CD14-positive monocyte (primary cell): ENCODE data around the gene HADHA. TPM values are rescaled to one million over a fixed set of nuclear protein-coding genes. Genes with fewer than 3 reads are reported as not detected.

Experiments used
- DNase-seq, 3 donors: peaks; one replicate each; pipeline ENCODE4 v3.0.0-alpha.2; 2011 to 2022
- H2AFZ ChIP-seq: 2 replicates; pipeline ENCODE4 v1.6.0; 2012; ENCODE audit warnings: mild to moderate bottlenecking, low read depth, low read length, inconsistent platforms; ENCODE audit not compliant: insufficient read depth, poor library complexity, severe bottlenecking
- H3K27ac ChIP-seq, 2 donors: 1 replicate in 1 of 2; 2 replicates in 1 of 2; pipeline ENCODE4 v1.5.1; 2012 to 2013; ENCODE audit warnings: low read length in 2 of 2, control low read depth in 1 of 2, inconsistent platforms in 1 of 2, low read depth in 1 of 2, mild to moderate bottlenecking in 1 of 2
- H3K27me3 ChIP-seq, 2 donors: one replicate each; pipeline versions ENCODE4 v1.6.0 to v1.6.1; 2011 to 2013; ENCODE audit warnings: low read length in 2 of 2; ENCODE audit not compliant: control insufficient read depth in 2 of 2, insufficient read depth in 2 of 2
- H3K36me3 ChIP-seq, 2 donors: replicated peaks in 1 of 2; 1 replicate in 1 of 2; 2 replicates in 1 of 2; pipeline versions ENCODE4 v1.5.1 to v1.6.1; 2012 to 2013; ENCODE audit warnings: low read length in 2 of 2, control low read depth in 1 of 2, inconsistent platforms in 1 of 2, mild to moderate bottlenecking in 1 of 2; ENCODE audit not compliant: insufficient read depth in 2 of 2, control insufficient read depth in 1 of 2
- H3K4me1 ChIP-seq, 2 donors: 1 replicate in 1 of 2; 2 replicates in 1 of 2; pipeline versions ENCODE4 v1.5.1 to v1.6.1; 2012 to 2013; ENCODE audit warnings: low read length in 2 of 2, control low read depth in 1 of 2, inconsistent platforms in 1 of 2, mild to moderate bottlenecking in 1 of 2, moderate library complexity in 1 of 2; ENCODE audit not compliant: insufficient read depth in 2 of 2, control insufficient read depth in 1 of 2
- H3K4me2 ChIP-seq: replicated peaks from 2 replicates; pipeline ENCODE3; 2012; ENCODE audit warnings: low read length, moderate library complexity, mild to moderate bottlenecking; ENCODE audit not compliant: poor library complexity, severe bottlenecking; ENCODE audit errors: extremely low read depth
- H3K4me3 ChIP-seq, 3 experiments: fragments of 200-600 bp in 1 of 3; sonication (generic) in 1 of 3; replicated peaks in 1 of 3; 1 replicate in 2 of 3; 2 replicates in 1 of 3; pipeline ENCODE4 v1.5.1; 2011 to 2013; ENCODE audit warnings: low read length in 3 of 3, mild to moderate bottlenecking in 3 of 3, control low read depth in 2 of 3, low read depth in 2 of 3, inconsistent platforms in 1 of 3, moderate library complexity in 1 of 3
- H3K79me2 ChIP-seq: 2 replicates; pipeline ENCODE4 v1.6.0; 2012; ENCODE audit warnings: mild to moderate bottlenecking, control low read depth, inconsistent platforms, low read length, moderate library complexity; ENCODE audit not compliant: insufficient read depth
- H3K9ac ChIP-seq: 2 replicates; pipeline ENCODE4 v1.6.0; 2017; ENCODE audit warnings: low read length, mild to moderate bottlenecking; ENCODE audit not compliant: insufficient read depth, poor library complexity, severe bottlenecking
- H3K9me3 ChIP-seq, 2 donors: replicated peaks in 1 of 2; 1 replicate in 1 of 2; 2 replicates in 1 of 2; pipeline versions ENCODE4 v1.5.1 to v1.6.1; 2012 to 2013; ENCODE audit warnings: low read length in 2 of 2, control low read depth in 1 of 2; ENCODE audit not compliant: control insufficient read depth in 1 of 2, insufficient read depth in 1 of 2
- H4K20me1 ChIP-seq: 2 replicates; pipeline ENCODE4 v1.6.0; 2012; ENCODE audit warnings: mild to moderate bottlenecking, low read length, control low read depth, moderate library complexity; ENCODE audit not compliant: insufficient read depth
- H3K27ac Mint-ChIP-seq, 7 donors: one replicate each; pipeline ENCODE4 v1.8.0; 2020; ENCODE audit warnings: mild to moderate bottlenecking in 7 of 7, mixed read lengths in 7 of 7, moderate library complexity in 6 of 7, inconsistent platforms in 2 of 7
- H3K27me3 Mint-ChIP-seq, 3 donors: one replicate each; pipeline ENCODE4 v1.8.0; 2021 to 2022; ENCODE audit warnings: low read depth in 3 of 3, mild to moderate bottlenecking in 3 of 3, mixed read lengths in 3 of 3, moderate library complexity in 3 of 3, inconsistent platforms in 1 of 3
- H3K36me3 Mint-ChIP-seq, 2 donors: one replicate each; pipeline ENCODE4 v1.8.0; 2020; ENCODE audit warnings: mixed read lengths in 2 of 2, inconsistent platforms in 1 of 2, mild to moderate bottlenecking in 1 of 2
- H3K4me1 Mint-ChIP-seq: one replicate; pipeline ENCODE4 v1.8.0; 2020; ENCODE audit warnings: mild to moderate bottlenecking, mixed read lengths
- H3K4me3 Mint-ChIP-seq, 2 donors: one replicate each; pipeline ENCODE4 v1.8.0; 2020; ENCODE audit warnings: mild to moderate bottlenecking in 2 of 2, mixed read lengths in 2 of 2, moderate library complexity in 1 of 2
- H3K9me3 Mint-ChIP-seq, 7 donors: one replicate each; pipeline ENCODE4 v1.8.0; 2020 to 2022; ENCODE audit warnings: mixed read lengths in 7 of 7, mild to moderate bottlenecking in 6 of 7, moderate library complexity in 6 of 7, inconsistent platforms in 2 of 7
- CTCF ChIP-seq: fragments of 200-600 bp; IDR thresholded peaks from one replicate; pipeline ENCODE4 v1.8.0; 2022; ENCODE audit warnings: antibody characterized with exemption, mild to moderate bottlenecking
- WGBS: methylation state at CpG from one replicate; pipeline ENCODE4 v1.1.5; 2013; ENCODE audit warnings: missing lambda C conversion rate; ENCODE audit not compliant: insufficient coverage; 5-methylcytosine and 5-hydroxymethylcytosine counted together
- intact Hi-C, 2 donors: fragments of 100-400 bp; cut with micrococcal nuclease; formaldehyde crosslinking; loops; one replicate each; pipeline versions ENCODE4 v1.15.0 to v1.15.1; 2023
- polyA plus RNA-seq, 3 donors: library from polyadenylated mRNA; depleted of rRNA in 1 of 3; unstranded in 2 of 3; stranded (reverse) in 1 of 3; fragments of 300-500 nt in 2 of 3; fragments of >200 nt in 1 of 3; fragmentation: Illumina TruSeq in 2 of 3; gene quantifications; 1 replicate in 2 of 3; 2 replicates in 1 of 3; pipeline ENCODE4 v1.2.3, GENCODE V29; 2012 to 2021

HADHA gene
- polyA plus RNA-seq, 3 donors = 60.2 to 187 (median 155) TPM

GRCh38 chr2:26184555-26185303 is 59.7 kb downstream of the HADHA start:
- TF ChIP-seq CTCF = peak; percentile 63
- Mint-ChIP-seq H3K27me3 (peaks cover 18 to 37% (median 32%) of the 10 kb centered on the region in 3 donors), H3K36me3 (peaks cover under 1 to 11% of the 10 kb centered on the region in 2 donors), H3K4me1 (peaks cover 19% of the 10 kb centered on the region), H3K27ac (peak overlapping the region in 1 of 7 donors; percentile 15), H3K4me3 (peak overlapping the region; percentile 73 to 84), H3K9me3 (peaks cover 0 to 6% (median 0%) of the 10 kb centered on the region in 7 donors)
- intact Hi-C loops = loop anchor here in 1 of 2 donors (10.0 kb wide), 1 partner anchor 230 kb away; no protein-coding TSS in a partner anchor
- H3K9me3 ChIP-seq = no peaks in the 10 kb centered on the region
- peaks cover 4 to 20% of the 10 kb centered on the region in 2 donors for H3K27me3 ChIP-seq
- H4K20me1 ChIP-seq = no peaks in the 10 kb centered on the region
- WGBS = 2% methylated on average over 114 of the region's 114 CpGs
- H3K4me3 ChIP-seq = peak overlapping the region; percentile 40 to 74 (median 46)
- peak overlapping the region; percentile 51 for H3K9ac ChIP-seq
- H2AFZ ChIP-seq = peak overlapping the region; percentile 90
- H3K36me3 ChIP-seq = no peaks in the 10 kb centered on the region
- H3K4me1 ChIP-seq = peaks cover 9 to 21% of the 10 kb centered on the region in 2 donors
- no peak overlapping the region for H3K27ac ChIP-seq
- no peaks in the 10 kb centered on the region for H3K79me2 ChIP-seq
- DNase-seq = peak; percentile 85 to 87 (median 86)
- peak overlapping the region; percentile 85 for H3K4me2 ChIP-seq

- Histone ChIP-seq H3K9me3 (no peaks in the 10 kb centered on the region), H3K79me2 (no peaks in the 10 kb centered on the region), H4K20me1 (no peaks in the 10 kb centered on the region), H3K27ac (no peak overlapping the region), H3K4me3 (peak overlapping the region; percentile 35 to 74 (median 46)), H3K36me3 (no peaks in the 10 kb centered on the region), H3K27me3 (peaks cover 4 to 26% of the 10 kb centered on the region in 2 donors), H3K9ac (peak overlapping the region; percentile 49), H2AFZ (peak overlapping the region; percentile 90), H3K4me2 (peak overlapping the region; percentile 85), H3K4me1 (peaks cover 14 to 27% of the 10 kb centered on the region in 2 donors)
- Mint-ChIP-seq H3K27ac (peak overlapping the region in 1 of 7 donors; percentile 48), H3K4me1 (peaks cover 24% of the 10 kb centered on the region), H3K36me3 (peaks cover 0 to 14% of the 10 kb centered on the region in 2 donors), H3K9me3 (peaks cover 0 to 6% (median 0%) of the 10 kb centered on the region in 7 donors), H3K27me3 (peaks cover 21 to 42% (median 38%) of the 10 kb centered on the region in 3 donors), H3K4me3 (peak overlapping the region; percentile 58 to 68)
- intact Hi-C loops = loop anchor here in 1 of 2 donors (10.0 kb wide), 1 partner anchor 229 kb away; no protein-coding TSS in a partner anchor
- no peak for TF ChIP-seq CTCF
- 70% methylated on average over 34 of the region's 34 CpGs for WGBS
- no peak for DNase-seq
These were observed 60.3 kb downstream of the HADHA start for GRCh38 chr2:26184121-26184520.
